Activated naive CD8-positive, alpha-beta T cell (primary cell): Measurements from ENCODE around the gene ANKRD36C.
"Not testable (repeated sequence)": the region's sequence is repeated elsewhere in the genome, so short reads cannot be mapped to it uniquely, and the experiment has no call there.

Experiments
- H3K27ac Mint-ChIP-seq: one replicate; pipeline ENCODE4 v1.8.0; 2021; ENCODE audit warnings: mixed read lengths
- H3K27me3 Mint-ChIP-seq: one replicate; pipeline ENCODE4 v1.8.0; 2021; ENCODE audit warnings: mixed read lengths
- H3K36me3 Mint-ChIP-seq: one replicate; pipeline ENCODE4 v1.8.0; 2021; ENCODE audit warnings: mixed read lengths
- H3K4me1 Mint-ChIP-seq: one replicate; pipeline ENCODE4 v1.8.0; 2021; ENCODE audit warnings: low read depth, mixed read lengths
- H3K4me3 Mint-ChIP-seq: one replicate; pipeline ENCODE4 v1.8.0; 2021; ENCODE audit warnings: mild to moderate bottlenecking, mixed read lengths
- H3K9me3 Mint-ChIP-seq: one replicate; pipeline ENCODE4 v1.8.0; 2021; ENCODE audit warnings: low read depth, mixed read lengths

The ANKRD36C gene

GRCh38 chr2:95991351-95992094 lies at the start of gene ANKRD36C:
TSS of gene ANKRD36C (minus strand) at chr2:95991824. CDS start at chr2:95991708, 116 bp downstream.
- not testable (repeated sequence) for H3K4me1 Mint-ChIP-seq, H3K36me3 Mint-ChIP-seq, H3K27me3 Mint-ChIP-seq, H3K9me3 Mint-ChIP-seq
- H3K27ac Mint-ChIP-seq: peak within 1 kb of the TSS; percentile 94
- peak within 1 kb of the TSS; percentile 95 for H3K4me3 Mint-ChIP-seq

- not testable (repeated sequence) for H3K27ac Mint-ChIP-seq, H3K4me3 Mint-ChIP-seq, H3K4me1 Mint-ChIP-seq, H3K27me3 Mint-ChIP-seq, H3K9me3 Mint-ChIP-seq, H3K36me3 Mint-ChIP-seq
These were observed 43.9 kb upstream of the ANKRD36C start for GRCh38 chr2:96035554-96035953.

DNA sequence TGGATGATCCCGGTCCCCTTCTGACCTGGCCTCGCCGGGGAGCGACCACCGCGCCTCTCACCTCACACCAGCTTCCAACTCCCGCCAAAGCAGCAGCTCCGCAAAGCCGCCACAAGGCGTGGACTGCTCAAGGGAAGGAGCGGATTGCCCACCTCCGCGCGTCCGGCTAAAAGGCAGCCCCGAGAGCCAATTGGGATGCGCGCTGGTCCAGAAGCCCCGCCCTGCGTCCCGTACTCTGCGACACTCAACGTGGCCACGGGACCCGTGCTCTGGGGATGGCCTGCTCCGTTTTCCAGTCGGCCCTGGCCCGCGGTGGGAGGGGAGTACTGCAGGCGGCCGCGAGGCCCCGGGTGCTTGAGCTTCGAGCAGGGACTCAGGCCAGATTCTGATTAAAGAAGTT lies 43.2 kb upstream of the ANKRD36C start, which contains the start of gene GPAT2:
GPAT2 (minus strand) TSS at position 125 of the 400 bp plus-strand sequence. CDS start 2,557 bp downstream, outside the sequence.
- not testable (repeated sequence) for H3K27ac Mint-ChIP-seq, H3K36me3 Mint-ChIP-seq, H3K4me3 Mint-ChIP-seq, H3K27me3 Mint-ChIP-seq, H3K4me1 Mint-ChIP-seq, H3K9me3 Mint-ChIP-seq

GRCh38 chr2:96033997-96034396 lies 42.4 kb upstream of the ANKRD36C start:
- not testable (repeated sequence) for H3K4me1 Mint-ChIP-seq, H3K27me3 Mint-ChIP-seq, H3K9me3 Mint-ChIP-seq, H3K27ac Mint-ChIP-seq, H3K4me3 Mint-ChIP-seq, H3K36me3 Mint-ChIP-seq

- not testable (repeated sequence) for H3K27me3 Mint-ChIP-seq, H3K36me3 Mint-ChIP-seq, H3K27ac Mint-ChIP-seq, H3K4me1 Mint-ChIP-seq, H3K9me3 Mint-ChIP-seq, H3K4me3 Mint-ChIP-seq
These were observed 36.2 kb upstream of the ANKRD36C start for GRCh38 chr2:96027725-96028325.

DNA sequence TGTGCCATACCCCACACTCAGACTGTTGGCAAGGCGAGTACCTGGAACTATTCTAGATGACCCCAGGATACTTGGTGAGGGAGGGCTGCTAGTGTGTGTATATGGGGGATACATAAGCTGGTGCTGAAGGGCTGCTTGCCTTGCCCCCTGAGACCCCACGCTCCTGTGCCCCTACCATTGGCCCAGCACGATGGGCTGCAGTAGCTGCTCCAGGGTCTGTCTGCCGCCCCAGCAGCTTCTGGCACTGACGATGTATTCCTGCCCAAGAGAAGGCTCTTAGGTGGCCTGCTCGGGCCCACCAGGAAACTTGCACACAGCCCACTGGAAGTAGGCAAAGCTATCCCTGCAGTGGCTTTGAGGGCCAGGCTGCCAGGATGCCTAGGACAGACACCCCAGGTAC lies 34.1 kb upstream of the ANKRD36C start:
- not testable (repeated sequence) for H3K36me3 Mint-ChIP-seq, H3K9me3 Mint-ChIP-seq, H3K27me3 Mint-ChIP-seq, H3K27ac Mint-ChIP-seq, H3K4me1 Mint-ChIP-seq, H3K4me3 Mint-ChIP-seq

DNA sequence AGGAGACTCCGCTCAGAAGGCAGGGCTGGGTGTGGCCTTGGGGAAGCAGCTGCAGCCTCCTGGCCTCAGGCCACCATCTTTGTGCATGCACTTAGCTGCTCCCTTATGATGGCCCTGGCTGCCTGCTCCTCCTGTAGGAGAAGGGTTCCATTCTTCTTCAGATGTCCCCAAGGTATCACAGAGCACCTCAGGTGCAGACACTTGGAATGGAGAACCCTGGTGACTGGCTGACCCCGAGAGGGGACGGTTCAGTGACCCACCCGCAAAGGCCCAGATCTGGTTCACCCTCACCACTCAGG lies 33.5 kb upstream of the ANKRD36C start:
- H3K4me3 Mint-ChIP-seq: no peak overlapping the region
- no peak overlapping the region for H3K27ac Mint-ChIP-seq

GRCh38 chr2:96024336-96025193 lies 32.9 kb upstream of the ANKRD36C start:
- H3K36me3 Mint-ChIP-seq: no peaks in the 10 kb centered on the region
- H3K4me3 Mint-ChIP-seq: no peak overlapping the region
- no peaks in the 10 kb centered on the region for H3K4me1 Mint-ChIP-seq
- no peaks in the 10 kb centered on the region for H3K27me3 Mint-ChIP-seq
- no peak overlapping the region for H3K27ac Mint-ChIP-seq
- H3K9me3 Mint-ChIP-seq: no peaks in the 10 kb centered on the region

More for the DNA sequence above, 33.5 kb upstream of the ANKRD36C start:
- H3K4me1 Mint-ChIP-seq: no peaks in the 10 kb centered on the region
- H3K9me3 Mint-ChIP-seq: no peaks in the 10 kb centered on the region
- no peaks in the 10 kb centered on the region for H3K27me3 Mint-ChIP-seq
- no peaks in the 10 kb centered on the region for H3K36me3 Mint-ChIP-seq

GRCh38 chr2:96023701-96024100 lies 32.1 kb upstream of the ANKRD36C start:
- not testable (repeated sequence) for H3K36me3 Mint-ChIP-seq, H3K4me1 Mint-ChIP-seq, H3K27me3 Mint-ChIP-seq, H3K4me3 Mint-ChIP-seq, H3K9me3 Mint-ChIP-seq, H3K27ac Mint-ChIP-seq

- not testable (repeated sequence) for H3K4me1 Mint-ChIP-seq, H3K27me3 Mint-ChIP-seq, H3K4me3 Mint-ChIP-seq, H3K9me3 Mint-ChIP-seq, H3K27ac Mint-ChIP-seq, H3K36me3 Mint-ChIP-seq
These were observed 31.2 kb upstream of the ANKRD36C start for GRCh38 chr2:96022701-96023447.

DNA sequence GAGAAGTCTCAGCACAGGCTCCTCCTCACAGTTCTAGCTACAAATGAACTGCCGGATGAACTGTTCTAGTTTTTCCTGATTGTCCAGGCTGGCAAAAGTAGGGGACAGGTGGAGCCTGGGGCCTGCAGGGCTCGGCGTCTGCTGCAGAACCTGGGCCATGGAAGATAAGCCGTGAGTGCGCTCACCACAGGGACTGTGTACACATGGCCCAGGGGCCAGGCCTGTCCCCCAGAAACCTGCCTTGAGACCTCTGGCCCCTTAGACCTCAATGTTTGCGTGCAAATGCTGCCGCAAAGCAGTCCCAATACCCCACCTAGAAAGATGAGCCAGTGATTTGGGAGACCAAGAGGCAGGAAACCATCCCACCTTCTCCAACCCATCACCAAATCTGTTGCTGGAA lies 30.5 kb upstream of the ANKRD36C start:
- not testable (repeated sequence) for H3K36me3 Mint-ChIP-seq, H3K9me3 Mint-ChIP-seq, H3K4me1 Mint-ChIP-seq, H3K27ac Mint-ChIP-seq, H3K27me3 Mint-ChIP-seq, H3K4me3 Mint-ChIP-seq

- not testable (repeated sequence) for H3K4me1 Mint-ChIP-seq, H3K27me3 Mint-ChIP-seq, H3K4me3 Mint-ChIP-seq, H3K36me3 Mint-ChIP-seq, H3K27ac Mint-ChIP-seq, H3K9me3 Mint-ChIP-seq
These were observed 29.5 kb upstream of the ANKRD36C start for GRCh38 chr2:96021142-96021541.

DNA sequence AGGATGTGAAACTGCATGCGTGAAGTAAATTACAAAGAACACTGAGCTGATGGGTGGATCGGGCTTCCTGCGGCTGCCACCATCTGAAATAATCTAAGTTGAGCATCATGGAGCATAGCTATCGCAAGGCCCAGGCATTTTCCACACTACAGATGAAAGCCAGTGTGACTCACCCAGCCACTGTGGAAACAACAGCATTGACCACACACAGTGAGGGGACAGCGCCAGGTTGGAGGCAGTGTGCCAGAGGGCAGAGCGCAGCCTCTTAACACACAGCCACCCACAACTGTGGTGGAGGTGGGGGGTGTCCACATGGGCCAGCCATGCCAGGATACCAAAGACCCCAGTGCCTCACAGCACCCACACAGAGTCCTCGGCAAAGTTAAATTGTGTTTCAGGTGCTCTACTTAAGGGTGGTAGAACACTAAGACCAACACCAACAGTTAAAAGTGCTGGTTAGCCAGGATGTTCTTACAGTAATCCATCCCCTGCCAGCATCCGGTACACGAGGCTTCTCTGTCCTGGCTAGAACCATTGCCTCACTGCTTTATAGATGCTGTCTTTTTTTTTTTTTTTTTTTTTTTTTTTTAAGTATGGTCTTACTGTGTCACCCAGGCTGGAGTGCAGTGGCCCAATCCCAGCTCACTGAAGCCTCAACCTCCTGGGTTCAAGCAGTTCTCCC lies 28.4 kb upstream of the ANKRD36C start:
- H3K4me1 Mint-ChIP-seq, H3K4me3 Mint-ChIP-seq, H3K27me3 Mint-ChIP-seq, H3K27ac Mint-ChIP-seq, H3K36me3 Mint-ChIP-seq, H3K9me3 Mint-ChIP-seq: not testable (repeated sequence)

- H3K4me3 Mint-ChIP-seq, H3K27me3 Mint-ChIP-seq, H3K4me1 Mint-ChIP-seq, H3K9me3 Mint-ChIP-seq, H3K27ac Mint-ChIP-seq, H3K36me3 Mint-ChIP-seq: not testable (repeated sequence)
These were observed 24.7 kb upstream of the ANKRD36C start for GRCh38 chr2:96016321-96016720.
